Gastroesophageal sphincter (tissue), 4 donors: Measurements from ENCODE around the gene CHRNA9. TPM values are rescaled to one million over a fixed set of nuclear protein-coding genes. Genes with fewer than 3 reads are reported as not detected.

Experiments used
- ATAC-seq: fragments of 150-250 bp; one replicate; pipeline ENCODE4 v1.9.1; 2016; ENCODE audit warnings: mild to moderate bottlenecking, moderate library complexity
- H3K27ac ChIP-seq, 4 donors: fragments of 200-600 bp; sonication (generic) in 3 of 4; 1 replicate in 3 of 4; 2 replicates in 1 of 4; pipeline ENCODE4 v1.5.1; 2016 to 2019
- H3K27me3 ChIP-seq: fragments of 200-600 bp; sonication (generic); one replicate; pipeline ENCODE4 v1.5.1; 2019
- H3K36me3 ChIP-seq, 2 donors: fragments of 200-600 bp; sonication (generic); one replicate each; pipeline ENCODE4 v1.5.1; 2019; ENCODE audit warnings: control low read depth in 1 of 2
- H3K4me1 ChIP-seq, 3 donors: fragments of 200-600 bp; sonication (generic); 1 replicate in 2 of 3; 2 replicates in 1 of 3; pipeline ENCODE4 v1.5.1; 2016 to 2019; ENCODE audit warnings: control low read depth in 2 of 3
- H3K4me3 ChIP-seq, 2 donors: fragments of 200-600 bp; sonication (generic); one replicate each; pipeline ENCODE4 v1.5.1; 2019; ENCODE audit warnings: mild to moderate bottlenecking in 1 of 2, moderate library complexity in 1 of 2
- H3K9me3 ChIP-seq, 3 donors: fragments of 200-600 bp; sonication (generic); one replicate each; pipeline ENCODE4 v1.5.1; 2017 to 2019; ENCODE audit warnings: control low read depth in 2 of 3
- CTCF ChIP-seq, 4 experiments: fragments of 200-600 bp in 2 of 4; fragments of 450-650 bp in 2 of 4; sonication (generic) in 1 of 4; IDR thresholded peaks; one replicate each; pipeline ENCODE4 v1.5.1; 2017 to 2019; ENCODE audit warnings: antibody characterized with exemption in 4 of 4, mild to moderate bottlenecking in 2 of 4, moderate library complexity in 2 of 4
- EP300 ChIP-seq: sonication (generic); formaldehyde crosslinking; IDR thresholded peaks from one replicate; pipeline ENCODE4 v1.6.1; 2017; ENCODE audit warnings: antibody characterized with exemption, mild to moderate bottlenecking
- POLR2A ChIP-seq, 2 donors: fragments of 450-650 bp; IDR thresholded peaks; one replicate each; pipeline ENCODE4 v1.6.1; 2017; ENCODE audit warnings: antibody characterized with exemption in 2 of 2, mild to moderate bottlenecking in 2 of 2, moderate library complexity in 1 of 2
- POLR2AphosphoS5 ChIP-seq: sonication (generic); formaldehyde crosslinking; IDR thresholded peaks from one replicate; pipeline ENCODE4 v1.6.1; 2017; ENCODE audit warnings: antibody characterized with exemption
- WGBS, 2 donors: methylation state at CpG; one replicate each; pipeline ENCODE4 v1.1.5; 2018; ENCODE audit warnings: low coverage in 1 of 2; 5-methylcytosine and 5-hydroxymethylcytosine counted together
- total RNA-seq, 4 donors: library from RNA; depleted of rRNA; stranded (reverse); fragments of >200 nt; gene quantifications; one replicate each; pipeline ENCODE4 v1.1.0, GENCODE V29; 2016

CHRNA9 gene
- total RNA-seq, 4 donors from 2014 or later, result not detected

DNA sequence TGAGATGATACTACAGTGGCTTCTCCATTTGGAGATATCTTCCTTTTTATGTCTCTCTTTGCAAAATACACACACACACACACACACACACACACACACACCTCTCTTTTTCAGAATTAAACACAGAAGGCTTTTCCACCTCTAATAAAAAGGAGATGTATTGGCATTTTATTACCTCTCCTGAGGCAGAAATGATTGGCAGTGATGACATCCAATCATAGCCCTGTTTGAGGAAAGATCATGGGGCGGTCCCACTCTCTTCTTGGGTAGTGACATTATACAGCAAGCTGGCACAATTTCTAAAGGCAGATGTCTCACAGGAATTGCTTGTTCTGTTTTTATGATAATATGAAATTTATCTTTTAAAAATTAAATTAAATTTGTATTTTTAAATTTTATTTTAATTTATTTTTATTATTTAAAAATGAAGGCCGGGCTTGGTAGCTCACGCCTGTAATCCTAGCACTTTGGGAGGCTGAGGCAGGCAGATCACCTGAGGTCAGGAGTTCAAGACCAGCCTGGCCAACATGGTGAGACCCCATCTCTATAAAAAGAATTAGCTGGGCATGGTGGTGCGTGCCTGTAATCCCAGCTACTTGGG is 15.6 kb downstream of the CHRNA9 start:
- 93 to 95% methylated on average over 3 to 4 of the region's 4 CpGs for WGBS, 2 donors
- Histone ChIP-seq H3K9me3 (peaks cover 0 to 5% (median 0%) of the 10 kb centered on the region in 3 donors), H3K36me3 (no peaks in the 10 kb centered on the region), H3K27ac (no peak overlapping the region), H3K27me3 (no peaks in the 10 kb centered on the region), H3K4me1 (no peaks in the 10 kb centered on the region), H3K4me3 (no peak overlapping the region)
- TF ChIP-seq CTCF (IDR thresholded peaks at IDR 0.05), result no peak
- ATAC-seq, result no peak

- Histone ChIP-seq H3K27ac (no peak overlapping the region), H3K4me1 (no peaks in the 10 kb centered on the region), H3K9me3 (no peaks in the 10 kb centered on the region), H3K4me3 (no peak overlapping the region), H3K36me3 (no peaks in the 10 kb centered on the region), H3K27me3 (no peaks in the 10 kb centered on the region)
- 95 to 98% methylated on average over 3 to 5 of the region's 11 CpGs for WGBS, 2 donors
- TF ChIP-seq EP300 (no peak), POLR2AphosphoS5 (no peak), CTCF (IDR thresholded peaks at IDR 0.05) (no peak), POLR2A (IDR thresholded peaks at IDR 0.05) (no peak)
- ATAC-seq, result no peak
These were observed 19.0 kb downstream of the CHRNA9 start for GRCh38 chr4:40354158-40354557.

DNA sequence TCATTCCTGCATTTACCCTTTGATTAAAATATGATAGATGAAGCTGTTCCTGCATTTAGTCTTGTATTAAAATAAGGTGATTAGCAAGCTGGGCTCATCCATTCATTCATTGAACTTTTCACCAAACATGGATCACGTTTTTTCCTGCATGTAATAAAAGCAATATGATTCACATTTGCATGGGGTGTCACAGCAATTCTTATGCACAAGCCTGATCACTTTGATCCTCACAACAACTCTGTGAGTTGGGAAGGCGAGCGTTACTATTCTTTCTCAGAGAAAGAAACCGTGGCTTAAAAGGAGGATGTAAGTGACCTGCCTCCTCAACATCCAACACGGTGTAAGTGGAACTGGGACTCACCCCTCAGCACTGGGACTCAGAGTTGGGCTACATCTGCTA is 20.0 kb downstream of the CHRNA9 start:
- no peaks in the 10 kb centered on the region for H3K9me3 ChIP-seq
- TF ChIP-seq POLR2A (IDR thresholded peaks at IDR 0.05) (no peak), POLR2AphosphoS5 (no peak), CTCF (IDR thresholded peaks at IDR 0.05) (no peak), EP300 (no peak)
- 63 to 78% methylated on average over 2 to 5 of the region's 5 CpGs for WGBS, 2 donors
- H3K36me3 ChIP-seq, result no peaks in the 10 kb centered on the region
- no peak overlapping the region for H3K27ac ChIP-seq
- no peak overlapping the region for H3K4me3 ChIP-seq
- no peaks in the 10 kb centered on the region for H3K27me3 ChIP-seq
- no peaks in the 10 kb centered on the region for H3K4me1 ChIP-seq
- no peak for ATAC-seq

DNA sequence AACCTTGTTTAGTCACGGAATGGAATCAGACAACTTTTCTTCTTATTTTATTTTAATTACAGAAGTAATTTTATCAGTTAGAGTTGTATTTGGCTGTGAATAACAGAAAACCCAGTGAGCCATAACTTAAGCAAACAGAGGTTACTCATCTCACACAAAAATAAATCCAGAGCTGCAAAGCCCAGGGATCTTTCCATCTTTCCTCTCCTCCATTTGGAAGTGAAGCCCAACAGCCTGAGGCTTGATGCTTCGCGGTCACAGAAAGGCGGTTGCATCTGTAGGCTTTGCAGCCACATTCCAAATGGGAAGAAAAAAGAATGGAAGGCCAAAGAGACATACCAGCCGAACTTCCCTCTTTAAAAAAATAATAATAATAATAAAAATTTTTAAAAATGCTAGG is 22.6 kb downstream of the CHRNA9 start:
- no peak for ATAC-seq
- no peak overlapping the region for H3K4me3 ChIP-seq
- H3K27ac ChIP-seq, result no peak overlapping the region
- TF ChIP-seq CTCF (IDR thresholded peaks at IDR 0.05) (no peak), EP300 (no peak), POLR2AphosphoS5 (no peak), POLR2A (IDR thresholded peaks at IDR 0.05) (no peak)
- no peaks in the 10 kb centered on the region for H3K4me1 ChIP-seq
- no peaks in the 10 kb centered on the region for H3K36me3 ChIP-seq
- peaks cover 0 to 22% (median 0%) of the 10 kb centered on the region in 3 donors for H3K9me3 ChIP-seq
- WGBS, 2 donors, result 89 to 91% methylated on average over 5 of the region's 5 CpGs
- H3K27me3 ChIP-seq, result no peaks in the 10 kb centered on the region

- no peaks in the 10 kb centered on the region for H3K4me1 ChIP-seq
- no peak for ATAC-seq
- TF ChIP-seq EP300 (no peak), POLR2A (IDR thresholded peaks at IDR 0.05) (no peak), POLR2AphosphoS5 (no peak), CTCF (IDR thresholded peaks at IDR 0.05) (no peak)
- no peak overlapping the region for H3K4me3 ChIP-seq
- H3K27ac ChIP-seq, result no peak overlapping the region
- no peaks in the 10 kb centered on the region for H3K27me3 ChIP-seq
- no peaks in the 10 kb centered on the region for H3K36me3 ChIP-seq
- peaks cover 0 to 22% (median 0%) of the 10 kb centered on the region in 3 donors for H3K9me3 ChIP-seq
- WGBS, 2 donors, result 92 to 97% methylated on average over 2 to 3 of the region's 3 CpGs
These were observed 26.2 kb downstream of the CHRNA9 start for GRCh38 chr4:40361338-40361737.
